ENCODE measurements around the gene PI16.

The PI16 gene

GRCh38 chr6:36958775-36959554 is 4.4 kb downstream of the PI16 start:
- no peak for DNase-seq (ENCODE audit: low spot score)

- DNase-seq (ENCODE audit: low spot score) = no peak
Measured at GRCh38 chr6:36959555-36960250, 5.2 kb downstream of the PI16 start.

GRCh38 chr6:36961441-36962435 is 7.2 kb downstream of the PI16 start:
- DNase-seq (ENCODE audit: low spot score) = no peak

GRCh38 chr6:36962874-36963273 is 8.3 kb downstream of the PI16 start:
- DNase-seq (ENCODE audit: low spot score) = peak; percentile 87

GRCh38 chr6:36963451-36964290 is 9.1 kb downstream of the PI16 start:
- no peak for DNase-seq (ENCODE audit: low spot score)

GRCh38 chr6:36964349-36964748 is 9.8 kb downstream of the PI16 start:
- no peak for DNase-seq (ENCODE audit: low spot score)

GRCh38 chr6:36964908-36965307 is 10.4 kb downstream of the PI16 start:
- DNase-seq (ENCODE audit: low spot score) = no peak

- no peak for DNase-seq (ENCODE audit: low spot score)
Measured at GRCh38 chr6:36967301-36967700, 12.8 kb downstream of the PI16 start.

GRCh38 chr6:36967757-36968156 is 13.2 kb downstream of the PI16 start:
- no peak for DNase-seq (ENCODE audit: low spot score)

GRCh38 chr6:36968266-36968977 is 13.9 kb downstream of the PI16 start:
- no peak for DNase-seq (ENCODE audit: low spot score)

- DNase-seq (ENCODE audit: low spot score) = no peak
Measured at GRCh38 chr6:36969240-36969691, 14.7 kb downstream of the PI16 start.

- no peak for DNase-seq (ENCODE audit: low spot score)
Measured at GRCh38 chr6:36969988-36970891, 15.7 kb downstream of the PI16 start.

- DNase-seq (ENCODE audit: low spot score) = no peak
Measured at GRCh38 chr6:36970892-36971842, 16.6 kb downstream of the PI16 start.

- no peak for DNase-seq (ENCODE audit: low spot score)
Measured at GRCh38 chr6:36971921-36972673, 17.6 kb downstream of the PI16 start.

GRCh38 chr6:36973190-36973589 is 18.7 kb downstream of the PI16 start:
- DNase-seq (ENCODE audit: low spot score) = no peak

GRCh38 chr6:36973647-36974046 is 19.1 kb downstream of the PI16 start:
- no peak for DNase-seq (ENCODE audit: low spot score)

- no peak for DNase-seq (ENCODE audit: low spot score)
Measured at GRCh38 chr6:36975231-36976006, 20.9 kb downstream of the PI16 start.

Measured in Ammon's horn (tissue), 1 donor.